ENCODE results near the gene NEK11. TPM values are rescaled to one million over a fixed set of nuclear protein-coding genes. Genes with fewer than 3 reads are reported as not detected.
"Not testable (repeated sequence)": the region's sequence is repeated elsewhere in the genome, so short reads cannot be mapped to it uniquely, and the experiment has no call there.

Gene NEK11
- total and polyA plus RNA-seq, 4 donors: 4.0 to 36.3 (median 9.8) TPM

- DNase-seq (peak in 1 of 3 donors; percentile 26), ATAC-seq (ENCODE audit: insufficient read depth, low FRiP score) (no peak)
- Histone ChIP-seq H3K36me3 (ENCODE audit: control insufficient read depth in 4 of 4, insufficient read depth in 4 of 4, low read length in 4 of 4) (peaks cover 0 to 2% (median 0%) of the 10 kb centered on the region in 4 donors), H3K9ac (ENCODE audit: insufficient read depth in 1 of 2, low read length in 2 of 2) (no peak overlapping the region), H3K4me3 (no peak overlapping the region), H3K9me3 (ENCODE audit: control insufficient read depth in 4 of 4, insufficient read depth in 3 of 4, low read length in 3 of 4) (peaks cover 0 to 3% (median 1%) of the 10 kb centered on the region in 4 donors), H3K27ac (ENCODE audit: low read depth in 1 of 2, low read length in 1 of 2) (no peak overlapping the region), H3K4me1 (ENCODE audit: control insufficient read depth in 5 of 5, insufficient read depth in 5 of 5, low read length in 5 of 5) (no peaks in the 10 kb centered on the region), H3K27me3 (ENCODE audit: control insufficient read depth in 3 of 3, insufficient read depth in 3 of 3, low read length in 2 of 3) (no peaks in the 10 kb centered on the region)
- WGBS, 2 donors: 72 to 91% methylated on average over 2 of the region's 2 CpGs
- TF ChIP-seq CTCF (IDR thresholded peaks at IDR 0.05; ENCODE audit: control extremely low read depth, extremely low read depth): no peak
These were observed 11.6 kb downstream of the NEK11 start for GRCh38 chr3:131038326-131038725.

- H3K4me3 ChIP-seq; H3K9ac ChIP-seq (ENCODE audit: insufficient read depth in 1 of 2, low read length in 2 of 2); H3K36me3 ChIP-seq (ENCODE audit: control insufficient read depth in 4 of 4, insufficient read depth in 4 of 4, low read length in 4 of 4); H3K27me3 ChIP-seq (ENCODE audit: control insufficient read depth in 3 of 3, insufficient read depth in 3 of 3, low read length in 2 of 3); H3K27ac ChIP-seq (ENCODE audit: low read depth in 1 of 2, low read length in 1 of 2); H3K9me3 ChIP-seq (ENCODE audit: control insufficient read depth in 4 of 4, insufficient read depth in 3 of 4, low read length in 3 of 4); DNase-seq; H3K4me1 ChIP-seq (ENCODE audit: control insufficient read depth in 5 of 5, insufficient read depth in 5 of 5, low read length in 5 of 5); ATAC-seq (ENCODE audit: insufficient read depth, low FRiP score): not testable (repeated sequence)
- 71 to 73% methylated on average over 10 of the region's 10 CpGs for WGBS, 2 donors
These were observed 15.8 kb downstream of the NEK11 start for GRCh38 chr3:131042271-131042985.

GRCh38 chr3:131047582-131047981 lies 20.9 kb downstream of the NEK11 start:
- H3K9ac ChIP-seq (ENCODE audit: insufficient read depth in 1 of 2, low read length in 2 of 2): no peak overlapping the region
- H3K27me3 ChIP-seq (ENCODE audit: control insufficient read depth in 3 of 3, insufficient read depth in 3 of 3, low read length in 2 of 3): no peaks in the 10 kb centered on the region
- no peak overlapping the region for H3K27ac ChIP-seq (ENCODE audit: low read depth in 1 of 2, low read length in 1 of 2)
- ATAC-seq (ENCODE audit: insufficient read depth, low FRiP score) (no peak), DNase-seq (no peak)
- H3K4me3 ChIP-seq: no peak overlapping the region
- TF ChIP-seq CTCF (IDR thresholded peaks at IDR 0.05; ENCODE audit: control extremely low read depth, extremely low read depth): no peak
- H3K9me3 ChIP-seq (ENCODE audit: control insufficient read depth in 4 of 4, insufficient read depth in 3 of 4, low read length in 3 of 4): peaks cover 0 to 3% (median 0%) of the 10 kb centered on the region in 4 donors
- H3K36me3 ChIP-seq (ENCODE audit: control insufficient read depth in 4 of 4, insufficient read depth in 4 of 4, low read length in 4 of 4): peaks cover 0 to 2% (median 0%) of the 10 kb centered on the region in 4 donors
- WGBS, 2 donors: 93 to 97% methylated on average over 2 of the region's 2 CpGs
- no peaks in the 10 kb centered on the region for H3K4me1 ChIP-seq (ENCODE audit: control insufficient read depth in 5 of 5, insufficient read depth in 5 of 5, low read length in 5 of 5)

- no peak overlapping the region for H3K4me3 ChIP-seq
- H3K9ac ChIP-seq (ENCODE audit: insufficient read depth in 1 of 2, low read length in 2 of 2): no peak overlapping the region
- no peak overlapping the region for H3K27ac ChIP-seq (ENCODE audit: low read depth in 1 of 2, low read length in 1 of 2)
- TF ChIP-seq CTCF (IDR thresholded peaks at IDR 0.05; ENCODE audit: control extremely low read depth, extremely low read depth): no peak
- WGBS, 2 donors: 87 to 94% methylated on average over 7 of the region's 7 CpGs
- peaks cover 0 to 3% (median 0%) of the 10 kb centered on the region in 4 donors for H3K9me3 ChIP-seq (ENCODE audit: control insufficient read depth in 4 of 4, insufficient read depth in 3 of 4, low read length in 3 of 4)
- H3K4me1 ChIP-seq (ENCODE audit: control insufficient read depth in 5 of 5, insufficient read depth in 5 of 5, low read length in 5 of 5): no peaks in the 10 kb centered on the region
- no peak for DNase-seq
- ATAC-seq (ENCODE audit: insufficient read depth, low FRiP score): no peak
- H3K27me3 ChIP-seq (ENCODE audit: control insufficient read depth in 3 of 3, insufficient read depth in 3 of 3, low read length in 2 of 3): no peaks in the 10 kb centered on the region
- H3K36me3 ChIP-seq (ENCODE audit: control insufficient read depth in 4 of 4, insufficient read depth in 4 of 4, low read length in 4 of 4): peaks cover 0 to 2% (median 0%) of the 10 kb centered on the region in 4 donors
These were observed 21.4 kb downstream of the NEK11 start for GRCh38 chr3:131048030-131048429.

Measured in lung (tissue), 12 donors.